Mesendoderm (in vitro differentiated cells): Measurements from ENCODE around the gene ARL6IP4.

Experiments used
- DNase-seq: peaks from one replicate; pipeline ENCODE4 v3.0.0; 2013
- H2AK5ac ChIP-seq: 2 replicates; pipeline ENCODE4 v1.6.1; 2013; ENCODE audit warnings: low read length, inconsistent platforms
- H2BK120ac ChIP-seq: 2 replicates; pipeline ENCODE4 v1.6.1; 2013; ENCODE audit warnings: low read depth, mild to moderate bottlenecking, low read length, moderate library complexity, mixed read lengths
- H2BK15ac ChIP-seq: replicated peaks from 2 replicates; pipeline ENCODE4 v1.6.1; 2013; ENCODE audit warnings: low read depth, mild to moderate bottlenecking, moderate library complexity
- H2BK5ac ChIP-seq: 2 replicates; pipeline ENCODE4 v1.6.1; 2013; ENCODE audit warnings: low read length, inconsistent platforms
- H3K18ac ChIP-seq: 2 replicates; pipeline ENCODE4 v1.6.1; 2013; ENCODE audit warnings: mild to moderate bottlenecking, low read length, mixed read lengths
- H3K23ac ChIP-seq: one replicate; pipeline ENCODE4 v1.6.1; 2013; ENCODE audit warnings: low read length
- H3K27ac ChIP-seq: 2 replicates; pipeline ENCODE4 v1.5.1; 2013; ENCODE audit warnings: low read depth, mild to moderate bottlenecking, inconsistent platforms, low read length, moderate library complexity
- H3K27me3 ChIP-seq: 2 replicates; pipeline ENCODE4 v1.6.1; 2013; ENCODE audit warnings: low read length, control low read depth, mild to moderate bottlenecking, inconsistent platforms; ENCODE audit not compliant: insufficient read depth, poor library complexity
- H3K36me3 ChIP-seq: 2 replicates; pipeline ENCODE4 v1.6.1; 2013; ENCODE audit warnings: low read length, inconsistent platforms; ENCODE audit not compliant: control insufficient read depth, insufficient read depth
- H3K4ac ChIP-seq: one replicate; pipeline ENCODE4 v1.6.1; 2013; ENCODE audit warnings: low read depth, mild to moderate bottlenecking, low read length, moderate library complexity
- H3K4me1 ChIP-seq: 2 replicates; pipeline ENCODE4 v1.6.1; 2013; ENCODE audit warnings: low read depth, low read length, inconsistent platforms; ENCODE audit not compliant: control insufficient read depth
- H3K4me2 ChIP-seq: 2 replicates; pipeline ENCODE4 v1.6.1; 2013; ENCODE audit warnings: low read length
- H3K4me3 ChIP-seq: 2 replicates; pipeline ENCODE4 v1.5.1; 2013; ENCODE audit warnings: mild to moderate bottlenecking, low read length
- H3K56ac ChIP-seq: one replicate; pipeline ENCODE4 v1.6.1; 2013; ENCODE audit warnings: low read length
- H3K79me1 ChIP-seq: 2 replicates; pipeline ENCODE4 v1.6.1; 2013; ENCODE audit warnings: low read length, inconsistent platforms
- H3K79me2 ChIP-seq: 2 replicates; pipeline ENCODE4 v1.6.1; 2013; ENCODE audit warnings: mild to moderate bottlenecking, low read length; ENCODE audit not compliant: control insufficient read depth, insufficient read depth
- H3K9ac ChIP-seq: 2 replicates; pipeline ENCODE4 v1.6.1; 2013; ENCODE audit warnings: low read length, inconsistent platforms
- H4K5ac ChIP-seq: one replicate; pipeline ENCODE4 v1.6.1; 2013; ENCODE audit warnings: low read length
- H4K8ac ChIP-seq: one replicate; pipeline ENCODE4 v1.6.1; 2013; ENCODE audit warnings: low read depth, mild to moderate bottlenecking, control low read depth, low read length, moderate library complexity
- WGBS: extraction: QIAGEN DNeasy Blood & Tissue Kit; methylation state at CpG from one replicate; pipeline ENCODE4 v1.1.7; 2013; ENCODE audit warnings: low lambda C conversion rate, missing lambda C conversion rate; ENCODE audit not compliant: insufficient coverage; ENCODE audit errors: extremely low coverage; 5-methylcytosine and 5-hydroxymethylcytosine counted together

ARL6IP4 gene

DNA sequence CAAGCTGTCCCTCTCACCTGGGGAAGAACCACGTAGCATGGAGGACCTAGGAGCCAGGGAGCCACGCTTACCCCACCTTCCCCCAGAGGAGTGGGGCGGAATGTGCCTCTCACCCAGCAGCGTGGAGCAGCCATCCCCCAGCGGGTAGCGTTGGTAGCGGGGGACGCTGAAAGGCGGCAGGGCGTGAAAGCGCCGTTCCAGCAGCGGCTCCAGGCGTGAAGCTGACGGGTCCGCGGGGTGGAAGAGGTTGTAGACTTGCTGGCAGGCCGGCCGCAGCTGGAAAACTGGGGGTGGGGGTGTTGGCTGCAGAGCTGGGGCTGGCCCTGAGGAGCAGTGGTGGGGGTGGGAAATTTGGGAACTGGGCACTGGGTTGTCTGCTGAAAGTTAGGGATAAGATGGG lies 11.9 kb downstream of the ARL6IP4 start:
- H3K79me1 ChIP-seq, result no peaks in the 10 kb centered on the region
- H4K8ac ChIP-seq, result no peak overlapping the region
- H3K27ac ChIP-seq, result no peak overlapping the region
- no peak overlapping the region for H3K4me3 ChIP-seq
- WGBS, result no CpG with 5 or more reads among the region's 19 CpGs
- no peak overlapping the region for H4K5ac ChIP-seq
- H3K4me1 ChIP-seq, result no peaks in the 10 kb centered on the region
- H3K4ac ChIP-seq, result no peak overlapping the region
- H3K79me2 ChIP-seq, result no peaks in the 10 kb centered on the region
- no peaks in the 10 kb centered on the region for H3K27me3 ChIP-seq
- no peak overlapping the region for H2BK5ac ChIP-seq
- no peak overlapping the region for H3K23ac ChIP-seq
- no peak overlapping the region for H3K18ac ChIP-seq
- H3K4me2 ChIP-seq, result no peak overlapping the region
- H3K9ac ChIP-seq, result no peak overlapping the region
- no peaks in the 10 kb centered on the region for H3K36me3 ChIP-seq
- no peak overlapping the region for H3K56ac ChIP-seq
- H2AK5ac ChIP-seq, result no peak overlapping the region
- H2BK15ac ChIP-seq, result no peak overlapping the region
- no peak overlapping the region for H2BK120ac ChIP-seq
- no peak for DNase-seq

DNA sequence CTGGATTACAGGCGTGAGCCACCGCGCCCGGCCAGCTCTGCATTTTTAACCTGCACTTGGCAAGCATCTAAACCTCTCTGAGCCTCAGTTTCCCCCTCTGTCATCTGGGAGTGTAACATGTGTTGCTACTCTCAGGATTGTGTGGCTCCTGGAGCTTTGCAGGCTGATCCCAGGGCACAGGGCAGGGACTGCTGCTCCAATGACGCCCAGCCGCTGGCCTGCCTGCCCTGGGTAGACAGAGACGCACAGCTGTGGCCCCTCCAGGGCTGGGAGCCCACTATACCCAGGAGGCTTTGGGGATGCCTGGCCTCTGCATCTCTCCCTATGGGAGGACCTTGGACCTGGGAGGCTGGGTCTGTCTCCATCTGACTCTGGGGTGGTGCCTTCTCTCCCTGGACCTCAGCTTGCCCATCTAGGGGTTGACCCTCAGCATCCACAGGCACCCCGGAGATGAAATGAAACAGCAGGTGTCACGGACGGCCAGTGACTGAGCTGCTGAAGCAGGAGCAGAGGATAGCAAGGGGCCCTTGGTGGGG lies 13.7 kb downstream of the ARL6IP4 start:
- Histone ChIP-seq H3K36me3 (no peaks in the 10 kb centered on the region), H3K79me1 (no peaks in the 10 kb centered on the region), H3K4me2 (no peak overlapping the region), H3K4ac (no peak overlapping the region), H4K5ac (no peak overlapping the region), H2AK5ac (no peak overlapping the region), H3K18ac (no peak overlapping the region), H3K27me3 (no peaks in the 10 kb centered on the region), H2BK120ac (no peak overlapping the region), H3K4me1 (no peaks in the 10 kb centered on the region), H3K27ac (no peak overlapping the region), H2BK5ac (no peak overlapping the region), H4K8ac (no peak overlapping the region), H3K56ac (no peak overlapping the region), H3K23ac (no peak overlapping the region), H3K9ac (no peak overlapping the region), H3K79me2 (no peaks in the 10 kb centered on the region), H3K4me3 (no peak overlapping the region), H2BK15ac (no peak overlapping the region)
- DNase-seq, result no peak
- WGBS, result no CpG with 5 or more reads among the region's 10 CpGs

DNA sequence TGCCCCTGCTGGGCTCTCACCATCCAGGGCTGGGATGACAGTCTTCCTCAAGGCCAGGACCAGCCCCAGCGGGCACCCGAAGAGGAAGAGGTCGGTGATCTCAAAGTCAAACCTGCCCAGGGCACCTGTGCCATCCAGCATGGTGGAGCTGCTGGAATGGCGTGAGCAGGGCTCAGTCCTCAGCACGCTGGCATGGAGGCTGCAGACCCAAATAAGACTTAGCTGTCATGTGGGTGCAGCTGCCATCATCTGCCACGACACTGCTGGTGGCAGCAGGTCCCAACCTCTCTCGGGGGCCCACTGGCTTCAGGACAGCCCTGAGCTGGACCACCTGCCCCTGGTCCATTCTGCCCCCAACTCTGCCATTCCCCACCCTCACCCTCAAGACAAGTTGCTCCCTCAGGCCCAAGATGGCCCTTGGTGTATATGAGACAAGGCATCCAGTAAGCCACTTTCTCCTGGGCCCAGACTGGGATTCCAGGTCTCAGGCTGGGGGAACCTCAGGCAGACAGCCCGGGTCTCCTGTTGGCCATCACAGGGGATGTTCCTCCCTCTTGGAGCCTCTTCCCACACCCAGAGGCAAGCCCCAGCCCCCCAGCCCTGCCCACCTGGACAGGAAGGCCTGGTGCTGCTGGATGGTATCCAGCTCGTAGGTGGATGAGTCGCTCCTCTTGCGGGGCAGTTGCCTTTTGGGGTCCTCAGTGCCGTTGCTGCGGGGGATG lies 14.5 kb downstream of the ARL6IP4 start:
- H2AK5ac ChIP-seq, result no peak overlapping the region
- H3K27me3 ChIP-seq, result no peaks in the 10 kb centered on the region
- no peak for DNase-seq
- no peaks in the 10 kb centered on the region for H3K79me1 ChIP-seq
- H2BK120ac ChIP-seq, result no peak overlapping the region
- H3K4me1 ChIP-seq, result no peaks in the 10 kb centered on the region
- H4K8ac ChIP-seq, result no peak overlapping the region
- no peak overlapping the region for H3K4ac ChIP-seq
- no peak overlapping the region for H3K4me2 ChIP-seq
- no peak overlapping the region for H3K27ac ChIP-seq
- no peaks in the 10 kb centered on the region for H3K79me2 ChIP-seq
- no peak overlapping the region for H3K56ac ChIP-seq
- H2BK15ac ChIP-seq, result no peak overlapping the region
- no peak overlapping the region for H3K4me3 ChIP-seq
- H3K36me3 ChIP-seq, result no peaks in the 10 kb centered on the region
- no CpG with 5 or more reads among the region's 13 CpGs for WGBS
- H3K9ac ChIP-seq, result no peak overlapping the region
- no peak overlapping the region for H4K5ac ChIP-seq
- H2BK5ac ChIP-seq, result no peak overlapping the region
- no peak overlapping the region for H3K18ac ChIP-seq
- no peak overlapping the region for H3K23ac ChIP-seq

DNA sequence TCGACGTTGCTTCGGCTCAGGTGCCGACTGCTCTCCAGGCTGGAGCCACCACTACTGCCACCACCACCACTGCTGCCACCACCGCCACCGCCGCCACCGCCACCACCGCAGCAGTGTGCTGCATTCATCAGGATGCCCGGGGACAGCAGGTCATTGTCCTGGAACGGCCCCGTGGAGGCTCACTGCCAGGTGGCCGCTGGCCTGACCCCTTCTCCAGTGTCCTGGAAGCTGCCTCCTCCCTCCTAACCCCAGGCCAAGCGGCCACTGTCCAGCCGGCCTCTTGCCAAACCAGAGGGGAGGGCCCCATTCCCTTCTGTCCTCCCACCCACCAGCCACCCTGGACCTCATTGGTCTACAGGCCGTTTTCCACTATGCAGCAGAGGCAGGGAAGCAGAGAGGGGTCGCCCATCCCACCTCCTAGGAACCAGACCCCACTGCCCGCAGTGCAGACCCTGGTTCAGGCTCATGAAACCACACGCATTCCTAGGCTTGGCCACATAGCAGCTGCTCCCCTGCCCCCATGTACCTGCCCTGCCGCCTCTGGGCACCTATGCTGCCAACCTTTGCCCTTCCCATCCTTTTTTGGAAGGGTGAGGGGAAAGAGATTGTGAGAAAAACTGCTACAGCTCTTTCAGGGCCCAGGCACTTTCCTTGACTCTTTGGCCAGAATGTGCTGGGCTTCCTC lies 15.2 kb downstream of the ARL6IP4 start:
- Histone ChIP-seq H3K18ac (no peak overlapping the region), H3K27me3 (no peaks in the 10 kb centered on the region), H3K4me2 (no peak overlapping the region), H3K9ac (no peak overlapping the region), H3K79me2 (no peaks in the 10 kb centered on the region), H3K27ac (no peak overlapping the region), H3K36me3 (no peaks in the 10 kb centered on the region), H3K56ac (no peak overlapping the region), H2BK5ac (no peak overlapping the region), H3K4me1 (no peaks in the 10 kb centered on the region), H3K79me1 (no peaks in the 10 kb centered on the region), H2BK120ac (no peak overlapping the region), H3K4me3 (no peak overlapping the region), H2BK15ac (no peak overlapping the region), H2AK5ac (no peak overlapping the region), H4K8ac (no peak overlapping the region), H3K4ac (no peak overlapping the region), H4K5ac (no peak overlapping the region), H3K23ac (no peak overlapping the region)
- no CpG with 5 or more reads among the region's 20 CpGs for WGBS
- no peak for DNase-seq

DNA sequence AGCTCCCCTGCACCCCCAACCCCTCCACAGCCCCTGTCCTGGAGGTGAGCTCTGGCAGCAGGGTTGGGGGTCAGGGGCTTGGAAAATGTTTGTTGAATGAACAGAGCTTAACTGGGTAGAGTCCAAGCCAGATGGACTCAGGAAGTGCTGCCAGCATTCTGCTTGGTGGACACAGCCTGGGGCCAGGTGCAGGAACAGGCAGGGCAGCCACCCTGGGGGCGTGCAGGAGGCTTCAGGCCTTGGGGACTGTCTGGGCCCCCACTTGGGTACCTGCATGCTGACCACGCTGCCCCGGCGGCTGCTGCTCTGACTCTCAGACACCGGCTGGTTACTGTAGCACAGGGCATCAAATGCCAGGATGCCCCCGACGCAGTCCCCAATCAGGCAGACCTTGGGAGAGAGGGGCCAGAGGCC lies 15.7 kb downstream of the ARL6IP4 start:
- no peak overlapping the region for H2BK5ac ChIP-seq
- no peak overlapping the region for H2AK5ac ChIP-seq
- no peak overlapping the region for H3K23ac ChIP-seq
- no peaks in the 10 kb centered on the region for H3K79me1 ChIP-seq
- no peak overlapping the region for H3K4me3 ChIP-seq
- H4K5ac ChIP-seq, result no peak overlapping the region
- no peak overlapping the region for H3K9ac ChIP-seq
- H3K18ac ChIP-seq, result no peak overlapping the region
- no CpG with 5 or more reads among the region's 7 CpGs for WGBS
- no peaks in the 10 kb centered on the region for H3K36me3 ChIP-seq
- no peak overlapping the region for H3K4ac ChIP-seq
- H4K8ac ChIP-seq, result no peak overlapping the region
- H3K27ac ChIP-seq, result no peak overlapping the region
- H2BK15ac ChIP-seq, result no peak overlapping the region
- no peaks in the 10 kb centered on the region for H3K27me3 ChIP-seq
- no peaks in the 10 kb centered on the region for H3K79me2 ChIP-seq
- H3K4me1 ChIP-seq, result no peaks in the 10 kb centered on the region
- DNase-seq, result no peak
- H3K56ac ChIP-seq, result no peak overlapping the region
- no peak overlapping the region for H2BK120ac ChIP-seq
- H3K4me2 ChIP-seq, result no peak overlapping the region
